Testis (tissue), 2 donors: ENCODE data around the gene CALU.

Experiments
- POLR2A ChIP-seq: fragments of 450-650 bp; IDR thresholded peaks from one replicate; pipeline ENCODE4 v1.6.1; 2017; ENCODE audit warnings: antibody characterized with exemption, mild to moderate bottlenecking, moderate library complexity
- TF ChIP-seq, protein P1 (sequence below), 3 experiments: fragments of 450-650 bp in 2 of 3; fragments of 200-600 bp in 1 of 3; sonication (generic) in 1 of 3; IDR thresholded peaks; one replicate each; pipeline ENCODE4 v1.5.1; 2016 to 2019; ENCODE audit warnings: antibody characterized with exemption in 3 of 3, mild to moderate bottlenecking in 2 of 3, moderate library complexity in 1 of 3

DNA sequence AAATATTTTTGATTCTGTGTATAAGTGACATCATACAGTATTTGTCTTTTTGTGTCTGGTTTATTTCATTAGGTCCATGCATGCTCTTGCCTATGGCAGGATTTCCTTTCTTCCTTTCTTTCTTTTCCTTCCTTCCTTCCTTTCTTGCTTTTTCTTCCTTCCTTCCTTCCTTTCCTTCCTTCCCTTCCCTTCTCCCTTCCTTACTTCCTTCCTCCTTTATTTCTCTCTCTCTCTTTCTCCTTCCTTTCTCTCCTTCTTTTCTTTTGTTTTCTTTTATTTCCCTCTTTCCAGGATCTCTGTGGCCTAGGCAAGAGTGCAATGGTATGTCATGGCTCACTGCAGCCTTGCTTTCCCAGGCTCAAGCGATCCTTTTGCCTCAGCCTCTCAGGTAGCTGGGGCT, 31.4 kb upstream of the CALU start:
- TF ChIP-seq, protein P1, sequence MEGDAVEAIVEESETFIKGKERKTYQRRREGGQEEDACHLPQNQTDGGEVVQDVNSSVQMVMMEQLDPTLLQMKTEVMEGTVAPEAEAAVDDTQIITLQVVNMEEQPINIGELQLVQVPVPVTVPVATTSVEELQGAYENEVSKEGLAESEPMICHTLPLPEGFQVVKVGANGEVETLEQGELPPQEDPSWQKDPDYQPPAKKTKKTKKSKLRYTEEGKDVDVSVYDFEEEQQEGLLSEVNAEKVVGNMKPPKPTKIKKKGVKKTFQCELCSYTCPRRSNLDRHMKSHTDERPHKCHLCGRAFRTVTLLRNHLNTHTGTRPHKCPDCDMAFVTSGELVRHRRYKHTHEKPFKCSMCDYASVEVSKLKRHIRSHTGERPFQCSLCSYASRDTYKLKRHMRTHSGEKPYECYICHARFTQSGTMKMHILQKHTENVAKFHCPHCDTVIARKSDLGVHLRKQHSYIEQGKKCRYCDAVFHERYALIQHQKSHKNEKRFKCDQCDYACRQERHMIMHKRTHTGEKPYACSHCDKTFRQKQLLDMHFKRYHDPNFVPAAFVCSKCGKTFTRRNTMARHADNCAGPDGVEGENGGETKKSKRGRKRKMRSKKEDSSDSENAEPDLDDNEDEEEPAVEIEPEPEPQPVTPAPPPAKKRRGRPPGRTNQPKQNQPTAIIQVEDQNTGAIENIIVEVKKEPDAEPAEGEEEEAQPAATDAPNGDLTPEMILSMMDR (IDR thresholded peaks at IDR 0.05), result no peak
- no peak for TF ChIP-seq POLR2A
